HG02623 (cell line): Measurements from ENCODE around the gene PSMB11.

Experiments
- ATAC-seq: cut with Tn5 transposase; IDR thresholded peaks from one replicate; pipeline ENCODE4 v1.9.1; 2021; ENCODE audit warnings: moderate library complexity; ENCODE audit not compliant: unreplicated experiment

The PSMB11 gene

DNA sequence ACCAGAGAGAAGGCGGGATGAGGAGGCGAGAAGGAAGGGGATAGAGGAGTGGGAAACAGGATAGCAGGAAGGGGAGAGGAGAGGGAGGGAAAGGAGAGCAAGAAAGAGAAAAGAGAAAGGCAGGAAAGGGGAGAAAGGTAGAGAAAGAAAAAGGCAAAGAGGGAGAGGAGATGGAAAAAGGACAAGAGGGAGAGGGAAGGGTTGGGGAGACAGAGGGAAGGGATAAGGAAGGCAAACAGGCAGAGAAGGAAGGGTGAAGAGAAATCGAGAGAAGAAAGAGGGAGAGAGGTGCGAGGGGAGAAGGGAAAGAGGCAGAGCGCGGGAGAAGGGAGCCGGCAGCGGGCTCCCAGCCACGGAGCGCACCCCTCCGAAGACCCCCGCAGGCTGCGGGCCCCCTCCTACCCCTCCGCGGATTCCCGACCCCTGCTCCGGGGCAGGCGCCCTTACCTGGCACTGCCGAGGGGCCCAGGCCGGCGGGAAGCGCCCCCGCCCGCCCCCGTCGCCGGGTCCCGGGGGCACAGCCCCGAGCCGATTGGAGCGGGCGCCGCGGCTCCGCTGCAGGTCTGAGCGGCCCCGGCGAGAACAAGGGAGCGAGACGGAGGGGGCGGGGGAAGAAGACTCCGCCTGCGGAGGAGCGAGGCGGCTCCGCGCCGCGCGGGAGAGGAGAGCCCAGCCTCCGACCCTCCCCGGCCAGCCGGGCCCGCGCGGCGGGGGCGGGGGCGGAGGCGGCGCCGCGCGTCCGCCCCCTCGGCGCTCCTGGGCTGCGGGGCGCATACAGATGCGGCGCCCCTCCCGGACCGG, 15.1 kb downstream of the PSMB11 start, which contains the start of gene CDH24:
CDH24 (minus strand) TSS at position 565 of the 801 bp plus-strand sequence. CDS start 1,787 bp downstream, outside the sequence.
- peak; percentile 47 for ATAC-seq

DNA sequence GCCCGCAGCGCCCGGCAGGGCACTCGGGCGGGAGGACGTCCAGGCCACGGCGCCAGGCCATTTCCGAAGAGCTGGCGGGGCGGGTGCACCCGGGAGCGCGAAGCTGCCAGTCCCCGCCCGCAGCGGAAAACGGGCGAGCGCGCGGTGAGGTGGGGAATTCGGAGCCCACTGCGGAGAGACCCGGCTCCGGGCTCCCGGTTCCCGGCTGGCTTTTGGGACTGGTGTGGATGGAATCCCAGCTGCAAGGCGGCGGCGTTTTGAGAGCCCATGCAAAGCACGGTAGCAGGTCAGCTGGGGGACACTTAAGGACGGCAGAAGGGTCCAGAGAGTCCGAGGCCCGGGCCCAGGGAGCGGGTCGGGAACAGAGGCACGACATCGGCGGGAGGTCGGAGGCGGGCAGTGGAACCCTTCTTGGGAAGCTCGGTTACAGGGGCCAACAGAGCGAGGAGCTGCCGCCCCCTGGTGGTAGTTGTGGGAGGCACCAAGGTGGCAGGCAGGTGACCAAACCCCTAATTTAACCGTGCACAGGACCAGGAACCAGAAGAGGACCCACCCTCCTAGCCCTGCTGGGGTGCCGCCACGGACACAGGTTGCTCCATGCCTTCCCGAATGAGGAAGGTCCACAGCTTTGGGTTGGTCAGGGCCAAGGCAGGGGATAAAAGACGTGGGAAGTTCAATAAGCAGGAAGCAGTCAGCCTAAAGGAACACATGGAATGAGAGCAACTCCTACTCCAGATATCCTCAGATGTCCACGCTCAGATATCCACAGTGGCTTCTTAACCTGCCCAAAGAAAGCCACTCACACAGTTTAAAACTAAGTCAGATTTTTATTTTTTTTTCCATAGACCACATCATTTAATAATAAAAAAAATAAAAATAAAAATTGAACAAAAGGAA, 16.0 kb downstream of the PSMB11 start:
- peak; percentile 55 for ATAC-seq

DNA sequence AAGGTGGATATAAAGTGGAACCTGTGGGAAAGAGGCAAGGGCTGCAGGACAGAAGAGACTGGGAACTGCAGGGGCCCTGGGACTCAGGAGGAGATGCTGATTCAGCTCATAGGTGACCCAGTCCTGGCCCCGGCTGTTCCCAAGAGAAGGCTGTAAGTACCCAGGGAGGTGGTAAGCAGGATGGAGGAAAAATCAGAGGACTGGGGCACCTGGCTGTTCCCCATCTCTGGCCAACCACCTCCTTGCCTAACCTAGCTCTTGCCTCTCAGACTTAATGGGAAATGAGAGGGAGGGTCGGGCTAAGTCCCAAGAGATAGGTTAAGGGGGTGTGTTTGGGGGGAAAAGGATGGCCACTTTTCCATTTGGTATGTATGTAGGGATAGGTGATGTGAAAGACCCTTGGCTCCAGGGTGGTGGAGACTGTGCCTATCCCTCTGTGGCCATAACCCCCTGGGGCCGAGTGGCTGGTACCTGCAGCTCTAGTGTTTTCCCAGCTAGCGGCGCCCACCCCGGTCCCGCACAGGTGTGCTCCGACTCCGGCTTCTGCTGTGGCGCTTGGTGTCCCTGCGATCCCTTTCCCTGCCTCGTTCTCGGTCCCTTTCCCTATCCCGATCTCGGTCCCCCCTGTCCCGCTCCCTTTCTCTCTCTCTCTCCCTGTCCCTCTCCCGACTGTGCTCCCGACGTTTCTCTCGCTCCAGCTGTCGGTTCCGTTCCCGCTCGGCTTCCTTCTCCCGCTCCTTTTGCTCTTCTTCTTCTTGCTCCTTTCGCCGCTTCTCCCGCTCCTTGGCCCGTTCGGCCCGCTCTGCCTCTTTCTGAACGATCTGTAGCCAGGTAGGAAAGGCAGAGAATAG, 16.9 kb downstream of the PSMB11 start:
- ATAC-seq = no peak

DNA sequence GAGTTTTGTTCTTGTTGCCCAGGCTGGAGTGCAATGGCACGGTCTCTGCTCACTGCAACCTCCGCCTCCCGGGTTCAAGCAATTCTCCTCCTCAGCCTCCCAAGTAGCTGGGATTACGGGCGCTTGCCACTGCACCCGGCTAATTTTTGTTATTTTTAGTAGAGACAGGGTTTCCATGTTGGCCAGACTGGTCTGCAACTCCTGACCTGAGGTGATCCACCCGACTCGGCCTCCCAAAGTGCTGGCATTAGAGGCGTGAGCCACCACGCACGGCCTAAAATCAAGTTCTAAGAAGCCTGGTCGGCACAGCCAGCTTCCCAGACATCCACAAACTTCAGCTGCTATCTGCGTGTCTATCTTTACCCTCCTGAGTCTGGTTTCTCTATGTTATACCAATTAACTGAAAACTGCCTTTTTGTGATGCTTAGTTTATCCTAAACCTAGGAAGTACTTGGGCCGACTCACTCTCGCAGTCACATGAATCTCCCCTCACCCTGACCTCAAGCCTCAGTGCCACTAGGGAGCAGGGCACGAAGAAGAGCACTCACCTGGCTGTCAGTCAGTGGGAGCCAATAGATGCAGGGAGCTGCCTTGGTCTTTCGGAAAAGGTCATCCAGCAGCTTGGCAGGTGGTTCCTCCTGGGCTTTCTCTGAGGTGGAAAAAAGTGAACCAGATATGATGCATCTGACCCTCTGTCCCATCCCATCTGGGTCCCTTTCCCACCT, 18.7 kb downstream of the PSMB11 start:
- no peak for ATAC-seq

DNA sequence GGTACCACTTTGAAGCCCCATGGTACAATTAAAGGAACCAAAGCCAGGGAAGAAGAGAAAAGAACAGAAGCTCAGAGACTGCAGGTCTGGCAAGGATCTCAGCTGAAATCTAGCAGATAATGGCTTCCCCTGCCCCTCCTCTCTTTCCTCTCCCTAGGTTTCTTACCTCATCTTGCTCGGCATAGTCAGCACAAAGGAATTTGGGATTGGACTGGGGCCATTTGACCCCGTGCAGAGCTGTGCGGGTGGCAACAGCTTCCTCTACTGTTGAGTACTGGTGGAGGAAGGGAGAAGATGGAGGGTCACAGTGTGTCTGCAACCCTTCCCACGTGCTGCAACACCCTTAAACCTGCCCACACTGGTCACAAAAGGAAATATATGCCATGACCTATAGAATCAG, 20.0 kb downstream of the PSMB11 start:
- no peak for ATAC-seq

GRCh38 chr14:23063601-23064000, 21.6 kb downstream of the PSMB11 start:
- ATAC-seq = no peak

GRCh38 chr14:23066368-23066767, 24.4 kb downstream of the PSMB11 start:
- no peak for ATAC-seq

- no peak for ATAC-seq
Observed at GRCh38 chr14:23066855-23067744, 25.1 kb downstream of the PSMB11 start.

- no peak for ATAC-seq
Observed at GRCh38 chr14:23067847-23068788, 26.1 kb downstream of the PSMB11 start.

GRCh38 chr14:23068789-23069412, 26.9 kb downstream of the PSMB11 start:
- peak; percentile 49 for ATAC-seq

- ATAC-seq = no peak
Observed at GRCh38 chr14:23069413-23069806, 27.4 kb downstream of the PSMB11 start.

- no peak for ATAC-seq
Observed at GRCh38 chr14:23070262-23071129, 28.5 kb downstream of the PSMB11 start.

DNA sequence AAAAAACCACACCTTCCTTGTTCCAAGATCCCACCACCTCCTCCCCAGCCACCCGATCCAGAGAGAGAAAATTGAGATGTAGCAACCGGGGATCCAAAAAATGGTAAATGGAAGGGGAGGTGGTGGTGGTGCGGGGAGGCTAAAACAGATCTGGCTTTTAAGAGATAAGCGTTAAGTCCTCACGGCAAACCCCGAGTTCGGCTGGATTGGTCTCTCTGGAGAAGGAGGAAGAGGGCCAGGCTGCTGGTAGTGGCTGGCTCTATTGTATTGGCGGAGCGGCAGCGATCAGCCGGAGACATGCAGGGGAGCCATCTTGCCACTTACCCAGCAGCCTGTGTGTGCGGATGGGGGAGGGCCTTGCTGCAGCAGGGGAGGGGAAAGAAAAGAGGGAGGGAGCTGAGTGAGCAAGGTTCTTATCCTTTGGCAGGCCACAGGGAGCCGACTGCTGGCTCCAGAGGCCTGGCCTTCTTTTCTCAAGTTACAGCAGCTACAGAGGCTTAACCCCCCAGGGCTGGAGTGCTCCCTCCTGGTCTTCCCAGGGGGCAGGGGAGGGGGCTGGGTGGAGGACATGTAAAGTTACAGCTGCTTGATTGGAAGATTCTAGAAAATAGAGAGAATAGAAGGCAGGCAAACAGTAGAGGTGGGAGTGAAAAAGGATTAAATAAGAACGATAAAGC, 29.4 kb downstream of the PSMB11 start:
- ATAC-seq = peak; percentile 89

DNA sequence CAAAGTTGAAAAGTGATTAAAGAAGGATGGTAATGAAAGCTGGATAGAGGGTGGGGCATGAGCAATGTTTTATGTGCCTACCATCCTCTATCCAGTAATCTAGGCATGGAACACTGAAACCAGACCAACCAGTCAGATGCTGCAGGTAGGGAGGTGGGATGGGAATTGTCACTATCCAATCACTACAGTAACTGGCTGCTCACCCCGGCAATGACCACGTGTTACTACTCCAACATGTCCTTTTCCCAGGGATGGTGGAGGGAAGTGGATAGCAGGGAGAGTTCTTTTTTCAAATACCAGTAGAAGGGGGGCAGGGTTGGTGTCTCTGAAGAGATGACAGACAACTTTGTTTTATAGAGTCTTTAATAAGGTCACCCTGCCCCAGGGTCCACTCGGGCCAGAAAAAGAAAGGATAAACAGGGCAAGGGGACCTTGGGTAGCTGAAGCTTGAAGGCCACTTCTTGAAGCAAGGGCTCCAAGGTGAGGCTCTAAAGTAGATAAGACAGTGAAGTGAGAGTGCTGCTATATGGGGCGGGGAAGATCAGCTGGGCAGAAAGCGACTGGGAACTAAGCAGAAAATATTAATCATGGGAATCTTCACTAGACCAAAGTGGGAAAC, 30.0 kb downstream of the PSMB11 start:
- ATAC-seq = no peak

DNA sequence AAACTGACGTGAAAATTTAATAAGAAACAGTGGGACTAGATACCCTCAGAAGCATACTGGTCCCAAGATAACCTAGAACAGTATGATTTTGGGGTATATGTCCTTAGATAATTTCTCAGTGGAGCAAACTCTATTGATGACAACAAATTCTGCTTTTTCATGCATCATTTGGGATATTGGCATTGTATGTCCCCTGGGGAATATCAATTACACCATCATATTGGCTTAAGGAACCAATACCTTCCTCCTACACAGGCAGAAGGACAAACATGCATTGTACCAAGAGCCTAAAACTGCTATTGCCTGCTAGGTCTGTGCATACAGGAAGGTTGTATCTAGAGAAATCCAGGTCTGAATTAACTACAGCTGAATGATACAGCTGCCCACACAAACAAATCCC, 32.9 kb downstream of the PSMB11 start:
- no peak for ATAC-seq
